ENCODE measurements around the gene TMOD2.

The TMOD2 gene

GRCh38 chr15:51720201-51720995 lies 31.0 kb upstream of the TMOD2 start:
- H3K27me3 ChIP-seq (ENCODE audit: insufficient read depth, low read depth, severe bottlenecking) = no peaks in the 10 kb centered on the region
- H3K4me3 ChIP-seq (ENCODE audit: low read depth, low read length) = no peak overlapping the region
- H3K9me3 ChIP-seq (ENCODE audit: severe bottlenecking) = no peaks in the 10 kb centered on the region
- TF ChIP-seq CTCF (IDR thresholded peaks at IDR 0.05; ENCODE audit: low read depth, low read length) = no peak
- H3K36me3 ChIP-seq = peaks cover 35% of the 10 kb centered on the region
- DNase-seq = no peak
- H3K27ac ChIP-seq = no peak overlapping the region

GRCh38 chr15:51721199-51721960 lies 30.0 kb upstream of the TMOD2 start:
- Histone ChIP-seq H3K27ac (no peak overlapping the region), H3K9me3 (ENCODE audit: severe bottlenecking) (no peaks in the 10 kb centered on the region), H3K4me3 (ENCODE audit: low read depth, low read length) (no peak overlapping the region), H3K27me3 (ENCODE audit: insufficient read depth, low read depth, severe bottlenecking) (no peaks in the 10 kb centered on the region), H3K36me3 (peaks cover 28% of the 10 kb centered on the region)
- no peak for DNase-seq
- no peak for TF ChIP-seq CTCF (IDR thresholded peaks at IDR 0.05; ENCODE audit: low read depth, low read length)

- TF ChIP-seq CTCF (IDR thresholded peaks at IDR 0.05; ENCODE audit: low read depth, low read length) = no peak
- H3K27me3 ChIP-seq (ENCODE audit: insufficient read depth, low read depth, severe bottlenecking) = no peaks in the 10 kb centered on the region
- no peak for DNase-seq
- H3K36me3 ChIP-seq = peaks cover 19% of the 10 kb centered on the region
- no peak overlapping the region for H3K4me3 ChIP-seq (ENCODE audit: low read depth, low read length)
- no peaks in the 10 kb centered on the region for H3K9me3 ChIP-seq (ENCODE audit: severe bottlenecking)
- no peak overlapping the region for H3K27ac ChIP-seq
These were observed 27.2 kb upstream of the TMOD2 start for GRCh38 chr15:51724199-51724598.

- Histone ChIP-seq H3K36me3 (peaks cover 15% of the 10 kb centered on the region), H3K9me3 (ENCODE audit: severe bottlenecking) (no peaks in the 10 kb centered on the region), H3K27ac (no peak overlapping the region), H3K4me3 (ENCODE audit: low read depth, low read length) (no peak overlapping the region), H3K27me3 (ENCODE audit: insufficient read depth, low read depth, severe bottlenecking) (no peaks in the 10 kb centered on the region)
- DNase-seq = no peak
- no peak for TF ChIP-seq CTCF (IDR thresholded peaks at IDR 0.05; ENCODE audit: low read depth, low read length)
These were observed 26.7 kb upstream of the TMOD2 start for GRCh38 chr15:51724673-51725072.

GRCh38 chr15:51726302-51727073 lies 24.9 kb upstream of the TMOD2 start:
- DNase-seq = no peak
- TF ChIP-seq CTCF (IDR thresholded peaks at IDR 0.05; ENCODE audit: low read depth, low read length) = no peak
- Histone ChIP-seq H3K4me3 (ENCODE audit: low read depth, low read length) (no peak overlapping the region), H3K9me3 (ENCODE audit: severe bottlenecking) (no peaks in the 10 kb centered on the region), H3K27me3 (ENCODE audit: insufficient read depth, low read depth, severe bottlenecking) (no peaks in the 10 kb centered on the region), H3K36me3 (no peaks in the 10 kb centered on the region; the same call in none of the 2 replicates), H3K27ac (no peak overlapping the region)

Measured in WERI-Rb-1 (cell line).